Measurements from ENCODE around the gene ATP8B1. TPM values are rescaled to one million over a fixed set of nuclear protein-coding genes. Genes with fewer than 3 reads are reported as not detected.
"Not testable (repeated sequence)": the region's sequence is repeated elsewhere in the genome, so short reads cannot be mapped to it uniquely, and the experiment has no call there.

The ATP8B1 gene
- polyA plus RNA-seq, 1 donor, result 4.5 TPM

DNA sequence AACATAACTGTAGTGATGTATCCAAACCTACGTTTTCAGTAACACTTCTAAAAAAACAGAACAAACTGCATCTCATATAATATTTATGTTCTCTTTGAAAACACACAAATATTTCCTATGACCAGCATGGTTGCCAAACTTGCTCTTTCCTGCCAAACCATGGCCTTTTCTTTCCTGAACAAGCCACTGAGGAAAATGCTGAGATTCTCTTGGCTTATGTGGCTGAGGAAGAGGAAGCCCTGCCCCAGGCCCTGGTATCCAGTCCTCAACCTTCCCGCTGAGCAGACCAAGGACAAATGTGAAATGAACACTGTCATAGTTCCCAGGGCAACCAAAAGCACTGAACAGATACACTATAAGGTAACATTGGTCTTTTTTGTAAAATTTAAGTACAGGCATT, 145.6 kb downstream of the ATP8B1 start:
- DNase-seq, result no peak

GRCh38 chr18:57655740-57656139, 147.4 kb downstream of the ATP8B1 start:
- no peak for DNase-seq

DNA sequence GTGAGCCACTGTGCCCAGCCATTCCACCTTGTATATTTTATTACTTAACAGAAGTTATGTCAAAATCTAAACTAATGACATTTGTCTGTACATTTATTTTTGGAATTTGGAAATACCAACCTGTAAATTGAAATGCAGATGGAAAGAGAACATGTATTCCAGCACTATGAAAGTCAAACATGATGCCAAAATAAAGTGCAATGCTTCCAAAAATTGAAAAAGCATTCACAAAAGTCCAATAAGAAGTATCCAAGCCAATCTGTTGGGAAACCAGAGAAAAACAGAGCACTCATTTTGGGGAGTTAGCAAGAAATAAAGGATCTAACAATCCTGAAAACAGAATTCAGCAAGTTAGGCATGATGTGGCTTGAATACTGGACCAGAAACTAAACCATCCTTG, 151.2 kb downstream of the ATP8B1 start:
- peak; percentile 57 for DNase-seq

- DNase-seq, result no peak
Measured at GRCh38 chr18:57649556-57650500, 153.3 kb downstream of the ATP8B1 start.

- no peak for DNase-seq
Measured at GRCh38 chr18:57648414-57648813, 154.7 kb downstream of the ATP8B1 start.

DNA sequence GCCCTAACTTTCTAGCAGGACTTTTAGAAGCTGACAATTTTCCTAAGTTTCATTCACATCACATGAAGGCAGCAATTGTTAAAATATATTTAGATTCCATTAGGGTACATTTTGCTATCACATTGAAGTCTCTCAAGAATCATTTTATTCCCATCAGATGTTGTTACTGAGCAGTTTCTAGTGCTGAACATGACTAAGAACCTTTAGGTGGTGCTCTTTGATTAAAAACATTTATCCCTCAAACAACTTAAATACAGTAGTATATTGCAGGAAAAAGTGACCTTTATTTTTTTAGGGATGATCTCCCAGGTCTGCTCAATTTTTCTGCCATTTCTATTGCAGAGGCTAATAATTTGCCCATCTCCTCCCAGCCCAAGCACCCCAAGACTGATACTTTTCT, 158.6 kb downstream of the ATP8B1 start:
- no peak for DNase-seq

DNA sequence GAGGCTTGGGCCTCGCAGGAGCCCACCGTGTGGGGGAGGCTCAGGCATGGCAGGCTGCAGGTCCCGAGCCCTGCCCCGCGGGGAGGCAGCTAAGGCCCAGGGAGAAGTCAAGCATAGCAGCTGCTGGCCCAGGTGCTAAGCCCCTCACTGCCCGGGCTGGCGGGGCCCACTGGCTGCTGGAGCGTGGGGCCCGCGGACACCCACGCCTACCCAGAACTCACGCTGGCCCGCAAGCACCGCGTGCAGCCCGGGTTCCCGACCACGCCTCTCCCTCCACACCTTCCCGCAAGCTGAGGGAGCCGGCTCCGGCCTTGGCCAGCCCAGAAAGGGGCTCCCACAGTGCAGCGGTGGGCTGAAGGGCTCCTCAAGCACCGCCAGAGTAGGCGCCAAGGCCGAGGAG, 159.4 kb downstream of the ATP8B1 start:
- not testable (repeated sequence) for DNase-seq

DNA sequence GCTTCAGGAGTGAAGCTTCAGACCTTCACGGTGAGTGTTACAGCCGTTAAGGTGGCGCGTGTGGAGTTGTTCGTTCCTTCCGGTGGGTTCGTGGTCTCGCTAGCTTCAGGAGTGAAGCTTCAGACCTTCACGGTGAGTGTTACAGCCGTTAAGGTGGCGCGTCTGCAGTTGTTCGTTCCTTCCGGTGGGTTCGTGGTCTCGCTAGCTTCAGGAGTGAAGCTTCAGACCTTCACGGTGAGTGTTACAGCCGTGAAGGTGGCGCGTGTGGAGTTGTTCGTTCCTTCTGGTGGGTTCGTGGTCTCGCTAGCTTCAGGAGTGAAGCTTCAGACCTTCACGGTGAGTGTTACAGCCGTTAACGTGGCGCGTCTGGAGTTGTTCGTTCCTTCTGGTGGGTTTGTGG, 160.7 kb downstream of the ATP8B1 start:
- not testable (repeated sequence) for DNase-seq

GRCh38 chr18:57640749-57641148, 162.4 kb downstream of the ATP8B1 start:
- no peak for DNase-seq

- DNase-seq, result no peak
Measured at GRCh38 chr18:57640236-57640635, 162.9 kb downstream of the ATP8B1 start.

DNA sequence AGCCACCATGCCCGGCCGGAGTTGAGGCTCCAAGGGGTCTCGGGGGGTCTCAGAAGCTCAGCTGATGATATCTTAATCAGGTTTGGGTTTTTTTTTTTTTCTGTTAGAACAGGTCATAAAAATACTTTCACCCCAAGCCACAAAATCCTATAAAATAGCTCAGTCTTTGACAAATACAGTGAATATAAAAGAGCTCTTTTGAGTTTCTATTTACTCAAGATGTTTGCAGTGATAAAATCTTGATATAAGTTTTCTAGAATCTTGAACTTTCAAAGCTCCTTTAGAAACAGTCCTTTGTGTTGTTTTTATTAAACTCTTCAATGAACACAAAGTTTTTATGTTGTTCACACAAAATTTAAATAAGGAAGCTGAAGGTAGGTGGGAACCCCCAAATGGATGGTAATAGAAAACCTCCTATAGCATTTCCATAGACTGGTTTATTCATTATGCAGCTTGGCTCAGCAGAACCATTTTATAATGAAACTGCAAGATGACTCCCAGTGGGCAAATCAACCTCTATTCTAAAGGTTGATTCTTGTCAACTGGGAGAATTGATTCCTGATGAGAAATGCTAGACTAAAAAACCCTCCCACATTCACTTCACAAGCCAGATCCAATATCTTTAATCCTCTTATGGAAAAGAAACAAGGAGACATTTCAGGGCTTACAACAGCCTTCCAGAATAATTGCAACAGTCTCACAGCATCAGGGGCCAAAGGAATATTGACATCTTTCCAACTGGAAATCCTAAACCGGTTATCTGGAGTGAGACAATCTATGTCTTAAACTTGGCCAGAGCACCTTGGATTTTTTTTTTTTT, 167.9 kb downstream of the ATP8B1 start:
- DNase-seq, result peak; percentile 74

DNA sequence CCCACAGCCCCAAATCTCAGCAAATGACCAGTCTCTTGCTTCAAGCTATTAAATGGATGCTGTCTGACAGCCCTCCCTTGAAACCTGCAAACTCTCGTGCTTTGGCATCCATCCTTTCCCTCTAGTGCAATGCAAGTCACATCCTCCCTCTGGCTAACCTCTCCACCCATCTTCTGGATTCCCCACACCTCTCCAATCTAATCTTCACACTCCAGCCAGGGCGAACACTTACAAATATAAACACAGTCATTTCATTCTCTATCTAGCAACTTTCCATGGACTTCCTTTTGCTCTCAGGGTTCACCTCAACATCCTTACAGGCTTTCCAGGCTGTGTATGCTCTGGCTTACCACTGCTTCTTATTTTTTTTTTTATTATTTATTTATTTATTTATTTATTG, 171.4 kb downstream of the ATP8B1 start:
- DNase-seq, result no peak

DNA sequence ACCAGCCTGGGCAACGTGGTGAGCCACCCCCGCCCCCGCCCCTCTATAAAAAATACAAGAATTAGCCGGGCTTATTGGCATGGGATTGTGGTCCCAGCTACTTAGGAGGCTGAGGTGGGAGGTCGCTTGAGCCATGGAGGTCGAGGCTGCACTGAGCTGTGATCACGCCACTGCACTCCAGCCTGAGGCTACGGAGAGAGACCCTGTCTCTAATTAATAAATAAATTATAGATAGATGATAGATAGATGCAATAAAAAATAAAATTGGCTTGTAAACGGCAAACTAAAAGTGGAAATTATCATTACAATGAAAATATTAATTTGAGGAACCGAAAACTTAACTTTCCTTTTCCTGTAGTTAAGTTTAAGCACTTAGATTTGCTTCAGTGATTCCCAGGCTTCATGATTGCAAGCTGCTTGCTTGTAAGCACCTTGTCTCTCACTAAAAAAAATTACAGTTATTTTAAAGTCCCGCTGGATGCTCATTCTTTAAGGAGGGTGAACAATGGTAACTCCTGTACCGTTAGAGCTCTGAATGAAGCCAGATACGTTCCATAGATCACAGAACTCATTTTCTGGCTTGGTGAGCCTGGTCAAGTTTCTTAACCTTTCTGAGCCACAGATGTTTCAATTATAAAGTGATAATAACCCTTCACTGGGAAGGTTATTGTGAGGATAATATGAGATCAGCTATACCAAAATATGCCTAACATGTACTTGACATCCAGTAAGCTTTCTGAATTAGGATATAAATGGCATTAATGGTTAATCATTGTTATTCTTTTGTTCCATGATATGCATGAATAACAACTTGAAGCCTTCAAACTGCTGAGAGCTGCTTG, 172.1 kb downstream of the ATP8B1 start:
- DNase-seq, result no peak

DNA sequence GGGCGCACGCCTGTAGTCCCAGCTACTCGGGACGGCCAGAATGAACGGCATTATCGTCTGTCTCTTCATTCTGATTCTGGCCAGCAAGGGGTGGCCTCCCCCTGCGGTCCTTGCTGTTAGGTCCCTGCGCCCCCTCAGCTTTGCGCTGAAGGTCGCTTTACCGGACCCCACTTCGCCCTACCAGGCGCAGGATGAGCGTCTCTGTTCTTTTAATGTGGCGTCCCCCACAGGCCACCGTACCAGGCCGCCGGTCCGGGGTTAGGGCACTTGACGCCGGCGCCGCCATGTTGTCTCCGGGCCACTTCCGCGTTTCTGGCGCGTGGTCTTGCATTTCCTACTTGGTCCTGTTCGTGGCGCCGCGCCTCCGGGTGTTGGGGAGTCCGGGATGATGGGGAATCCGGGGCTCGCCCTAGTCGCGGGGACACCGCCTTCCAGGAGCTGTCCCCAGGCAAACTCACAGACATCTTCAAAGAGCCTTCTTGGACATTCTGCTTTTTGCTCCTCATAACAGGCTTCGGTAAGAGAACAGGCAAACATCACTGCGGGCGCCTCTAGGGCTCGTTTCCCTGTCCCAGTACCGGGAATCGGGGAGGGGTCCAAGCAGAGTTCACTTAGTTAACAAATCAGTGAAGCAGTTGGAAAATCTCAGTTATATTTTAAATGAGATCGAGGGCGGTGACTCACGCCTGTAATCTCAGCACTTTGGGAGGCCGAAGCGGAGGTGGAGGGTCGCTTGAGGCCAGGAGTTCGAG, 172.9 kb downstream of the ATP8B1 start:
- peak; percentile 97 for DNase-seq

- no peak for DNase-seq
Measured at GRCh38 chr18:57629422-57629821, 173.7 kb downstream of the ATP8B1 start.

DNA sequence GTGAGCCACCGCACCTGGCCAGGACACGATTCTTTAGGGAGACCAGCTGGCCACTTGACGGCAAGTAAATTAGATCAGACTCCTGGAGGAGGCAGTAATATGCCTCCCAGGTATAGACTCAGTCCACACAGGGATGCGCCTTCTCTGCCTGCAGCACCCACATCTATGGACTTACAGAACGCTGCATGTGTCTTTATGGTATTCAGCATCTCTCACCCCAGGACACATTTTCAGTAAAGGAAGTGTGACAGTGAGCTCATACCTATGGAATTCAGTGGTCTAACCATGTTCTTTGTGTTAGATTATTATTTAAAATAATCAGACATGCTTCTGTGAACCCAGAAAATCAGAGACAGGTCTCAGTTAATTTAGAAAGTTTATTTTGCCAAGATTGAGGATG, 175.6 kb downstream of the ATP8B1 start:
- DNase-seq, result no peak

DNA sequence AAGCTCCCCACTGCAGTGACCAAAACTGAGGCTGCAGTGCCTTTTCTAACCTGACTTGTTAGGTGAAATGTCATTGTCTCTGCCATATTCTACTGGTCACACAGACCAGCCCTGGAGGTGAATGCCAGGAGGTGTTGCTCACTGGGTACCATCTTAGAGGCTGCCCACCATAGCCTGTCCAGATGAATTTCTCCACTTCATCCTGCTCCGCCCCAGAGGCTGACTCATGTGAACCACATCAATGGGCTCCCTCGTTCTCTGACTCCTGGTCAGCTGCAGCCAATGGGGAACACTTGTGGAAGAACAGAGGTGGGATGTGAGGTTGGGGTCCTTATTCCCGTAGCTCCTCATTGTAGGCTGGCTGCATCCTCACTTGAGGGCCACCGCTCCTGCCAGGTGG, 178.1 kb downstream of the ATP8B1 start:
- DNase-seq, result no peak

DNA sequence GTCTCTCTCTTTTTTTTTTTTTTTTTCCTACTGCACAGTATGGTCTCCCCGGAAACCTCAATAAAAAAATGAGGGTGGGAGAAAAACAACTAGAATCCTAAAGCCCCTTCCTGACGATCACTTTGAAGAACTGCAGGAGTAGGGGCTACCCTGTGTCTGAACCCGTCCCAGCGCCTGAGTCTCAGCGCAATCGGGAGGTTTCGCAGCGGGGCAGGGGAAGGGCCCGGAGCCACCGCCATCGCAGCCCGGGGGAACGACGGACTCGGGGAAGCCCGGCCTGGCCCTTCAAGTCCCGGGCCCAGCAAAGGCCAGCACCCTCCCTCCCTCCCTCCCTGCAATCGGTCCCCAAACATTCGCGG, 181.9 kb downstream of the ATP8B1 start:
- no peak for DNase-seq

GRCh38 chr18:57619876-57620275, 183.2 kb downstream of the ATP8B1 start:
- no peak for DNase-seq

DNA sequence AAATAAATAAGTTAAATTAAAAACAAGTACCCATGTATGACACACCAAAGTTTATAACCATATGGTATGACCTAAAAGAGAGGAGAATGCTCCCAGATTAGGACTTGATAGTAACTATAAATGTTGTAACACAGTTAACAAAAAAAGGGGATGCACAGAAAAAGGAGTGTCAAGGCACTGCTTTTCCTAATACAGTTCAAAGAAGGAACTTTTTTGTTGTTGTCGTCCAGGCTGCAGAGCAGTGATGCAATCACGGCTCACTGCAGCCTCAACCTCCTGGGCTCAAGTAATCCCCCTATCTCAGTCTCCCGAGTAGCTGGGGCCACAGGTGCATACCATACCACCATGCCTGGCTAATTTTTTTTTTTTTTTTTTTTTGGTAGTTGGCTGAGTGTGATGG, 184.2 kb downstream of the ATP8B1 start:
- no peak for DNase-seq

DNA sequence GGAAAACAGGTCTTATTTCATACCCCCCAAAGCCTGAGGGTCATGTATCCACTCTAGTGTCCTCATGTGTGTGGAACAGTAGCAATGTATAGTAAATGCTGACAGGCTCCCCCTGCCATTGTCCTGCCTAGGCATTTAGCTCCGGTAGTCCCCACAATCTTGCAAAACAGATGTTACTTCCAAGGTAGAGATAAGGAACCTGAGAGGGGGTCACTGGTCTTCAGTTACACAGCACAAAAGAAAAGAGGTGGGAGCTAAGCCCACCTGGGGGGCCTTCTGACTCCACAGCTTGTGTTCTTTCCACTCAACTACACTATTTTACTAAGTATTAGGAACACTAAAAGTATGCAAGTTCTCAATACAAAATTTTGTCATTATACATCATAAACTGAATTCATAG, 199.2 kb downstream of the ATP8B1 start:
- DNase-seq, result no peak
